ENCODE measurements around the gene FRMD5. TPM values are rescaled to one million over a fixed set of nuclear protein-coding genes. Genes with fewer than 3 reads are reported as not detected.
A peak's percentile ranks its signal among the peaks of the same experiment; 100 is the strongest.

Gene FRMD5
- total and polyA plus RNA-seq, 2 donors (not counting 1 experiment from before 2014, with no cell fraction given), result 1.9 to 4.3 TPM

DNA sequence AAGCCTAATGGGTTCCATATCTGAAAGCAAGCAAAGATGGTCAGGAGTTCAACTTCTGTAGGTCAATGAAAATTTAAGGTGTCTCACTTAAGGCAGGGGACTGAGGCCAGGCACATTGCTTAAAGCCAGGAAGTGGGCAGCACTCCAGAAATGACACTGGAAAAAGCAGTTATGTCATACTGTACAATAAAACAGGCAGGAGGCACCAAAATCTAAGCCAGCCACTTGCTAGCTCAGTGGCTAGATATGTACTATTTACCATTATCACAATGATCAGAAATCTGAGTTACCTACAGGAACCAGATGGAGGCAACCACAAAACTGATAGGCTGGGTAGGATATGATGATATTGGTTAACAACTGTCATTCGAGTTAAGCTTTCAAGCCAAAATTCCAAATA is 57.3 kb downstream of the FRMD5 start:
- Histone ChIP-seq H3K9me3 (ENCODE audit: control insufficient read depth, insufficient read depth, low read depth, low read length) (no peaks in the 10 kb centered on the region), H3K27ac (ENCODE audit: insufficient read depth, low read length) (no peak overlapping the region), H4K20me1 (ENCODE audit: control insufficient read depth, extremely low read depth, insufficient read depth, low read length) (no peaks in the 10 kb centered on the region), H3K4me2 (ENCODE audit: extremely low read depth, insufficient read depth, low read length) (no peak overlapping the region), H2AFZ (ENCODE audit: low read length) (no peak overlapping the region), H3K9ac (ENCODE audit: insufficient read depth, low read length) (no peak overlapping the region), H3K36me3 (ENCODE audit: control insufficient read depth, insufficient read depth, low read length) (no peaks in the 10 kb centered on the region), H3K79me2 (ENCODE audit: control insufficient read depth, insufficient read depth, low read length) (no peaks in the 10 kb centered on the region), H3K4me1 (ENCODE audit: control insufficient read depth, extremely low read depth, insufficient read depth, low read length) (no peaks in the 10 kb centered on the region), H3K27me3 (ENCODE audit: control insufficient read depth, insufficient read depth, low read length) (no peaks in the 10 kb centered on the region), H3K4me3 (replicated peaks in 1 of 4; ENCODE audit: control extremely low read depth in 1 of 4, insufficient read depth in 1 of 4, low read depth in 3 of 4, low read length in 4 of 4) (no peak overlapping the region)
- DNase-seq (ENCODE audit: low read depth in 2 of 2), result peak in 1 of 2 donors; percentile 52
- TF ChIP-seq, protein P1, sequence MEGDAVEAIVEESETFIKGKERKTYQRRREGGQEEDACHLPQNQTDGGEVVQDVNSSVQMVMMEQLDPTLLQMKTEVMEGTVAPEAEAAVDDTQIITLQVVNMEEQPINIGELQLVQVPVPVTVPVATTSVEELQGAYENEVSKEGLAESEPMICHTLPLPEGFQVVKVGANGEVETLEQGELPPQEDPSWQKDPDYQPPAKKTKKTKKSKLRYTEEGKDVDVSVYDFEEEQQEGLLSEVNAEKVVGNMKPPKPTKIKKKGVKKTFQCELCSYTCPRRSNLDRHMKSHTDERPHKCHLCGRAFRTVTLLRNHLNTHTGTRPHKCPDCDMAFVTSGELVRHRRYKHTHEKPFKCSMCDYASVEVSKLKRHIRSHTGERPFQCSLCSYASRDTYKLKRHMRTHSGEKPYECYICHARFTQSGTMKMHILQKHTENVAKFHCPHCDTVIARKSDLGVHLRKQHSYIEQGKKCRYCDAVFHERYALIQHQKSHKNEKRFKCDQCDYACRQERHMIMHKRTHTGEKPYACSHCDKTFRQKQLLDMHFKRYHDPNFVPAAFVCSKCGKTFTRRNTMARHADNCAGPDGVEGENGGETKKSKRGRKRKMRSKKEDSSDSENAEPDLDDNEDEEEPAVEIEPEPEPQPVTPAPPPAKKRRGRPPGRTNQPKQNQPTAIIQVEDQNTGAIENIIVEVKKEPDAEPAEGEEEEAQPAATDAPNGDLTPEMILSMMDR (conservative IDR thresholded peaks at IDR 0.05 in 1 of 2, IDR thresholded peaks at IDR 0.05 in 1 of 2; ENCODE audit: low read depth in 1 of 2, low read length in 2 of 2), result no peak
- no peak for TF ChIP-seq EZH2 (IDR thresholded peaks at IDR 0.05; ENCODE audit: low read length, missing control alignments)

DNA sequence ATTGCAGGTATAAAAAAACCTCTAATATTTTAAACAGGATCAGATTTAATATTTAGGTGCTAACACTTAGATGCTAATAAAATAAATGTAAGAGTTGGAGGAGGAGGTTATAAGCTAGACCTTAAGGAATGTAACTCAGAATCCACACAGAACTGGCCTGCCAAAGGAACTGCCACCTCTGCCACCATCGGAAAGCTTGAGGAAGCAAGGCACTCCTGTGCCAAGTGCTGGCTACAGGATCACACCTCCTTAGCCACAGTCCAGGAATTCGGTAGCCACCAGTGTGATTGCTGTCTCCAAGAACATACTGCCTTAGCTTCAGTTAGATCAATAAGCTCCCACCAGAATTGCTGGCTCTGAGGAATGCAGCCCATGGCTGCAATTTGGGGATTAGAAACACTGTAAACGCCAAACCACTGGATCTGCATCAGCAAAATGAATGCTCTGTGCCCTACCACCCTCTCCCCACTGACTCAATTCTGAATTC is 58.0 kb downstream of the FRMD5 start:
- Histone ChIP-seq H3K9me3 (ENCODE audit: control insufficient read depth, insufficient read depth, low read depth, low read length) (no peaks in the 10 kb centered on the region), H3K4me2 (ENCODE audit: extremely low read depth, insufficient read depth, low read length) (no peak overlapping the region), H2AFZ (ENCODE audit: low read length) (no peak overlapping the region), H3K4me1 (ENCODE audit: control insufficient read depth, extremely low read depth, insufficient read depth, low read length) (no peaks in the 10 kb centered on the region), H4K20me1 (ENCODE audit: control insufficient read depth, extremely low read depth, insufficient read depth, low read length) (no peaks in the 10 kb centered on the region), H3K79me2 (ENCODE audit: control insufficient read depth, insufficient read depth, low read length) (no peaks in the 10 kb centered on the region), H3K4me3 (replicated peaks in 1 of 4; ENCODE audit: control extremely low read depth in 1 of 4, insufficient read depth in 1 of 4, low read depth in 3 of 4, low read length in 4 of 4) (no peak overlapping the region), H3K36me3 (ENCODE audit: control insufficient read depth, insufficient read depth, low read length) (no peaks in the 10 kb centered on the region), H3K27ac (ENCODE audit: insufficient read depth, low read length) (no peak overlapping the region), H3K27me3 (ENCODE audit: control insufficient read depth, insufficient read depth, low read length) (no peaks in the 10 kb centered on the region), H3K9ac (ENCODE audit: insufficient read depth, low read length) (no peak overlapping the region)
- peak in 1 of 2 donors; percentile 38 for DNase-seq (ENCODE audit: low read depth in 2 of 2)
- TF ChIP-seq, protein P1 (conservative IDR thresholded peaks at IDR 0.05 in 1 of 2, IDR thresholded peaks at IDR 0.05 in 1 of 2; ENCODE audit: low read depth in 1 of 2, low read length in 2 of 2), result no peak
- no peak for TF ChIP-seq EZH2 (IDR thresholded peaks at IDR 0.05; ENCODE audit: low read length, missing control alignments)

DNA sequence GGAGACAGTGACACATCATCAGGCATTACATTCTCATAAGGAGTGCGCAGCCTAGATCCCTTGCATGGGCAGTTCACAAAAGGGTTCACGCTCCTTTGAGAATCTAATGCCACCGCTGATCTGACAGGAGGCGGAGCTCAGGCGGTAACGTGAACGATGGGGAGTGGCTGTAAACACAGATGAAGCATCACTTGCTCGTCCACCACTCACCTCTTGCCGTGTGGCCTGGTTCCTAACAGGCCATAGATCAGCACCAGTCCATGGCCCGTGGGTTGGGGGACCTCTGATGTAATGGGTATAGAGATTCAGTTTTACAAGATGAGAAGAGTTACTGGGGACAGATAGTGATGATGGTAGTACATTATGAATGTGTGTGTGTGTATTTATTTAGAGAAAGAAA is 63.0 kb downstream of the FRMD5 start:
- Histone ChIP-seq H3K4me1 (ENCODE audit: control insufficient read depth, extremely low read depth, insufficient read depth, low read length) (no peaks in the 10 kb centered on the region), H3K27me3 (ENCODE audit: control insufficient read depth, insufficient read depth, low read length) (no peaks in the 10 kb centered on the region), H3K79me2 (ENCODE audit: control insufficient read depth, insufficient read depth, low read length) (no peaks in the 10 kb centered on the region), H3K4me2 (ENCODE audit: extremely low read depth, insufficient read depth, low read length) (no peak overlapping the region), H3K27ac (ENCODE audit: insufficient read depth, low read length) (no peak overlapping the region), H3K9ac (ENCODE audit: insufficient read depth, low read length) (no peak overlapping the region), H3K36me3 (ENCODE audit: control insufficient read depth, insufficient read depth, low read length) (no peaks in the 10 kb centered on the region), H4K20me1 (ENCODE audit: control insufficient read depth, extremely low read depth, insufficient read depth, low read length) (no peaks in the 10 kb centered on the region), H3K9me3 (ENCODE audit: control insufficient read depth, insufficient read depth, low read depth, low read length) (no peaks in the 10 kb centered on the region), H2AFZ (ENCODE audit: low read length) (no peak overlapping the region), H3K4me3 (replicated peaks in 1 of 4; ENCODE audit: control extremely low read depth in 1 of 4, insufficient read depth in 1 of 4, low read depth in 3 of 4, low read length in 4 of 4) (no peak overlapping the region)
- no peak for TF ChIP-seq EZH2 (IDR thresholded peaks at IDR 0.05; ENCODE audit: low read length, missing control alignments)
- TF ChIP-seq, protein P1 (conservative IDR thresholded peaks at IDR 0.05 in 1 of 2, IDR thresholded peaks at IDR 0.05 in 1 of 2; ENCODE audit: low read depth in 1 of 2, low read length in 2 of 2), result no peak
- no peak for DNase-seq (ENCODE audit: low read depth in 2 of 2)

Measured in fibroblast of lung (primary cell).